ENCODE measurements around the gene B3GALT6.

B3GALT6 gene

GRCh38 chr1:1225238-1225845 lies 6.7 kb upstream of the B3GALT6 start:
- no peak for DNase-seq (ENCODE audit: low read depth in 1 of 2, low spot score in 1 of 2)
- Histone ChIP-seq H3K27ac (replicated peaks) (no peak overlapping the region), H3K4me3 (replicated peaks; ENCODE audit: insufficient read depth, low read length) (no peak overlapping the region), H3K27me3 (ENCODE audit: insufficient read depth, poor library complexity, severe bottlenecking) (no peaks in the 10 kb centered on the region)
- TF ChIP-seq SPI1 (IDR thresholded peaks at IDR 0.05; ENCODE audit: borderline replicate concordance, low read depth) (no peak), REST (IDR thresholded peaks at IDR 0.05; ENCODE audit: insufficient replicate concordance, low read depth) (no peak), POLR2AphosphoS5 (IDR thresholded peaks at IDR 0.05; ENCODE audit: low read depth) (no peak), CTCF (IDR thresholded peaks at IDR 0.05; ENCODE audit: insufficient read depth, low read length) (no peak), GABPA (IDR thresholded peaks at IDR 0.05; ENCODE audit: low read depth) (no peak)

- no peak for DNase-seq (ENCODE audit: low read depth in 1 of 2, low spot score in 1 of 2)
- TF ChIP-seq POLR2AphosphoS5 (IDR thresholded peaks at IDR 0.05; ENCODE audit: low read depth) (no peak), REST (IDR thresholded peaks at IDR 0.05; ENCODE audit: insufficient replicate concordance, low read depth) (no peak), SPI1 (IDR thresholded peaks at IDR 0.05; ENCODE audit: borderline replicate concordance, low read depth) (no peak), CTCF (IDR thresholded peaks at IDR 0.05; ENCODE audit: insufficient read depth, low read length) (no peak), GABPA (IDR thresholded peaks at IDR 0.05; ENCODE audit: low read depth) (no peak)
- H3K27ac ChIP-seq (replicated peaks), result no peak overlapping the region
- no peak overlapping the region for H3K4me3 ChIP-seq (replicated peaks; ENCODE audit: insufficient read depth, low read length)
- no peaks in the 10 kb centered on the region for H3K27me3 ChIP-seq (ENCODE audit: insufficient read depth, poor library complexity, severe bottlenecking)
These were observed 6.1 kb upstream of the B3GALT6 start for GRCh38 chr1:1225913-1226312.

DNA sequence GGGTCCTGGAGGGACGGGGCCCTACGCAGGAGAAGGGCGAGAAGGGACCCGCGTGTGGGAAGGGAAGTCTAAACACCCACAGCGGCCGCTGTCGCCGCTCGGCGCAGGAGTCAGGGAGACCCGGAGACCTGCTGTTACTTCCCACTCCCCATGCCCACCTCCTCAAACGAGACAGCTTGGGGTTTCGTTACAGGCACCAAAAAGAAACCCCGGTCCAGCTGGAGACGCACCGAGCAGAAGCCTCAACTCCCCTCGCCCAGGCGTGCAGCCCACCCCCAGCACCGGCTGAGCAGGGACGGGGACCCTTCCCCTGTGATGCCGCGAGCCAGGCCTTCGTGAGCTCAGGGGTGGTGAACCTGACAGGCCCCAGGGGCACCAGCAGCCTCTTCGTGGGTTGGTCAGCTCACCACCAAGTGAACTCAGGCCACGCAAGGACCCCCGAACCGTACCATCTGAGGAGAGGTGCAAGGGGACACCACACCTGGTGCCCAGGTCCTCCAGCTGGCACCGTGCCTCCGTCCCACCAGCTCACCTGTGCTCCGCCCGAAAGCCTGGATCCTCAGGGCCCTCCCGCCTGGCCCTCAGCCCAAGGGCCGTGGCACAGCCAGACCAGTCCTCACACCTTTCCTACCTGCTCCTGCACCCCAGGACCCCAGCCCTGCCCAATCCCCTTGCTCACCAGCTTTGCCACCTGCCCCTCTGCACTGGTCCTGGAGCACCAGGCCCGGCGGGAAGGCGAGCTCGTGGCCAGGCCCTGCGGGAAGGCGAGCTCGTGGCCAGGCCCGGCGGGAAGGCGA lies 5.3 kb upstream of the B3GALT6 start:
- Histone ChIP-seq H3K4me3 (replicated peaks; ENCODE audit: insufficient read depth, low read length) (no peak overlapping the region), H3K27me3 (ENCODE audit: insufficient read depth, poor library complexity, severe bottlenecking) (no peaks in the 10 kb centered on the region), H3K27ac (replicated peaks) (no peak overlapping the region)
- DNase-seq (ENCODE audit: low read depth in 1 of 2, low spot score in 1 of 2), result no peak
- TF ChIP-seq POLR2AphosphoS5 (IDR thresholded peaks at IDR 0.05; ENCODE audit: low read depth), result no peak
- TF ChIP-seq SPI1 (IDR thresholded peaks at IDR 0.05; ENCODE audit: borderline replicate concordance, low read depth), result no peak
- no peak for TF ChIP-seq REST (IDR thresholded peaks at IDR 0.05; ENCODE audit: insufficient replicate concordance, low read depth)
- no peak for TF ChIP-seq GABPA (IDR thresholded peaks at IDR 0.05; ENCODE audit: low read depth)
- no peak for TF ChIP-seq CTCF (IDR thresholded peaks at IDR 0.05; ENCODE audit: insufficient read depth, low read length)

Measured in HL-60 (cell line).